NK-92 treated with Interleukin-12 subunit alpha and Interleukin-12 subunit beta, amount 100 ng/mL, for 24 hours (cell line): ENCODE results near the gene DEDD.
"Not testable (repeated sequence)": the region's sequence is repeated elsewhere in the genome, so short reads cannot be mapped to it uniquely, and the experiment has no call there.

Experiments used
- DNase-seq: peaks from one replicate; lab custom pipeline; 2025; lab: John Stamatoyannopoulos, UW

The DEDD gene

DNA sequence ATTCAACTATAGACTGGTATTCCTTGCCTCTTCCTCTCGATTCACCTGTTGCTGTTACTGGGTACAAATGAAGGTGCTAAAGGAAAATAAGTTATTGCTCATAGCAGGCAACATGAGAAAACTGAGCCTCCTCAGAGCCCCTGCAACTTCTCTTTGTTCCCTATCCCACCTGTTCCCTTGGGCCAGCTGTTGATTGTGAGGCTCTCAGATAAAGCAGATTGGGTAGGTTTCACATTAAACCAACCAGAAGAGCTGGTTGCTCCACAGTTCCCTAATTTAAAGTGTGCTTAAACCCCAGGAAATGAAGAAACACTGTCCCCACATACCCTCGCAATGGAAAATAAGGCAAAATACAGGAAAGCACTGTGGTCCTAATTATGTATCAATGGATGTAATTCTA, 4.8 kb downstream of the DEDD start:
- no peak for DNase-seq

- DNase-seq = no peak
Measured at GRCh38 chr1:161122967-161123366, 9.5 kb downstream of the DEDD start.

DNA sequence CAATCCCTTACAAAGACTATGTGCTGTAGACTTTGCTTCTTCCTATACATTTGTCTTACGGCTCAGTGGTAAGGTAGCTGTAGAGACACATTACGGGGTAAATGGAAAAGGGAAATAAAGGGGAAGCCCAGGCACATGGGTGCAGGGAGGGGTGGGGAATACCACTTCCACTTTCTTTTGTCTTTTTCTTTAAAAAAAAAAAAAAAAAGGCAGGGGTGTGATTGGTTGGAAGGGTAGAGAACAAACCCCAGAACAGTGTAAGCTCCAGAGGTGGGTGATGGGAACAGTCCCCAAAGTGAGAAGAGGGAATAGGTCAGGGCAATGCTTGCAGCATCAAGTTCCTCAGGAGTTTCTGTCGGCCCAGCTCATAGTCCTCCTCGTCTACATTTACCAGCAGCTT, 10.6 kb downstream of the DEDD start:
- no peak for DNase-seq

GRCh38 chr1:161121042-161121650, 11.3 kb downstream of the DEDD start:
- DNase-seq = no peak

- no peak for DNase-seq
Measured at GRCh38 chr1:161119092-161119903, 13.2 kb downstream of the DEDD start.

- DNase-seq = peak; percentile 77
Measured at GRCh38 chr1:161117759-161118581, 14.5 kb downstream of the DEDD start, which contains the start of the genes NIT1 and PFDN2. Gene NIT1 (plus strand): TSS chr1:161118105. CDS start chr1:161118177, 72 bp downstream. Gene PFDN2 (minus strand): TSS chr1:161118037. CDS start chr1:161118026, 11 bp downstream.

GRCh38 chr1:161115961-161116360, 16.5 kb downstream of the DEDD start:
- not testable (repeated sequence) for DNase-seq

- DNase-seq = peak; percentile 28
Measured at GRCh38 chr1:161115132-161115711, 17.2 kb downstream of the DEDD start.

DNA sequence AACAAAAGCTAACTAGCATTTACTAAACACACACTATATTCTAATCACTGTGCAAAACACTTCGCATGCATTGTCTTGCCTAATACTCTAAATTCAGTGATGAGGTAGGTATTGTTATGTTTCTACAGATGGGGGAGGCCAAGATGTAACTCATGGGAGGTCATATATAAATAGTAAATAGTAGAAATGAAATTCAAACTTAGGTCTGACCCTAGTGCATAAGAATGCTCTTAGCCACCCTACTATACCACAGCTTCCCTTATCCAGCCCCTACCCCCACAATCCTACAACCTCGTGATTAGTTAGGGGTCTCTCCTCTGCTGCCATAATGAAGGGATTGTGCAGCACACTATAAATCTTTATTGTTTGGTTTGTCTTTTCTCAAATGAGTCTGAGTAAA, 17.9 kb downstream of the DEDD start:
- no peak for DNase-seq

GRCh38 chr1:161113915-161114314, 18.6 kb downstream of the DEDD start:
- DNase-seq = no peak

DNA sequence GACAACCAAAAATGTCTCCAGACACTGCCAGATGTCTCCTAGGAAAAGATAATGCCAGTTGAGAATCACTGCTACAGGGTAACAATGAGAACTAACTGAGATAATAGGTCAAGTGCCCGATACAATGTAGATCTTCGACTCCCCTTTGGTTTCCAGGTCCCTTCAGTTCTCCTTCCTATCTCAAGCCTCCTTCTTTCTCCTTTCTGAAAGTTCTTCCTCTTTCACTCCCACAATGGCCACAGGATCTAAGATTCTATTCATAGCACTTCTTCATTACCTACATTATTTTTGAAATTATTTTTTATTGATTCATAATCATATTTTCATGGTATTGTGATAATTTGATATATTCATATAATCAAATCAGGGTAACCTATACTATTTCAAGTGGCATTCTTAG, 20.9 kb downstream of the DEDD start:
- no peak for DNase-seq

DNA sequence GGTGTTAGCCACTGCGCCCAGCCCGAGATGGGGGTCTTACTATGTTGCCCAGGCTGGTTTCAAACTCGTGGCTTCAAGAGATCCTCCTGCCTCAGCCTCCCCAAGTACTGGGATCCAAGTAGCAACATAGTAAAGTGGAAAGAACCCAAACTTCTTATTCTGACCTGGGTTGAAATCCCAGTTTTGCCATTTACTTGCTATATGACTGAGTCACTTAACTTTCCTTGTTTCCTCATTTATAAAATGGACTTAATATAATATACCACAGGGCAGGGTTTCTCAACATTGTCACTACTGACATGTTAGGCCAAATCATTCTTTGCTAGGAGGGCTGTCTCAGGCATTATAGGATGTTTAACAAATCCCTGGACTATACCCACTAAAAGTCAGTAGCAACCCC, 21.4 kb downstream of the DEDD start:
- no peak for DNase-seq

DNA sequence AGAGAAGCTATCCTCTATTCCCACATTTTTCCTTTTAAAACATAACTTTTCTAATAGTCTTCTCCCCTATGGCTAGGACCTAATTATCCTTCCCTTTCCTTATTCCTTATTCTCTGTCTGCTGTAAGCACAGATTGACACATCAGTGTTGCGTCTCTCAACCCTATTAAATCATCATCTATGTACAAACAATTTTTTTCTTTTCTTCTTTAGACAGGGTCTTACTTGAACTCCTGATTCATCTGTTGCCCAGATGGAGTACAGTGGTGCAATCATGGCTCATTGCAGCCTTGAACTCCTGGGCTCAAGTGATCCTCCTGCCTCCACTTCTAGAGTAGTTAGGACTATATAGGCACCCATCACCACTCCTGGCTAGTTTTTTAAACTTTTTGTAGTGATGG, 26.0 kb downstream of the DEDD start:
- no peak for DNase-seq

- DNase-seq = no peak
Measured at GRCh38 chr1:161100556-161100955, 31.9 kb downstream of the DEDD start.

DNA sequence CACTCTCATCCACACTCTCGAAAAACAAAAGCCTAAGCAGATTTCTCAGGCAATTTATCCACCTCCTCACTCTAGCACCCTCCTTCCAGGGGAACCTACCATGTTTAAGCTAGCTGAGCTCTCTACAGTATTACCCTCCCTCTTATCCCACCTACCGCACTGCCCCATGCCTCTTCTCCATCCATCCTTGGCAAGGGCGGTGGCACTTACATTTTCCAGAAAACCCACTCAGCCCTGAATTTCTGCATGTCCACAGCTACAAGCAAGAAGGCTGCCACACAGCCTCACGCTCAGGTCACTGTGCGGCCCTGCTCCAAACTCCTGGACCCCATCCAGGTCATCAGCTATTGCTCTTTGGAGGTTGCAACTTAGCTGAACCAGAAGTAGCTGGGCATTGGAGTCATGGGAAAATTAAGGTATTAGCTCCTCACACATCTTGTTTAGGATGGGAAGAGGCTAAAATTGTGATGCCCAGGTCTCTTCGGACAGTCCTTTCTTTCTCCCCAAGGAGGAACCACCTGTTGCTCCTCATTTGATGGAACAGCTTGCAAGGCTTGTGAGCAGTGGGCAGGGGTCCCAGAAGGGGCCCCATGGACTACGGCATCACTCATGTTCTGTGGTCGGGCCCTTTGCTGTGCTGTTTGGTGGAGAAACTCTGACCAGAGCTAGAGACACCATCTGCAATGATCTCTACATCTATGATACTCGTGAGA, 33.2 kb downstream of the DEDD start:
- DNase-seq = no peak

- no peak for DNase-seq
Measured at GRCh38 chr1:161098210-161099068, 34.0 kb downstream of the DEDD start, which contains the start of gene KLHDC9. Gene KLHDC9 (plus strand): TSS chr1:161098361. CDS start chr1:161098536, 175 bp downstream.

DNA sequence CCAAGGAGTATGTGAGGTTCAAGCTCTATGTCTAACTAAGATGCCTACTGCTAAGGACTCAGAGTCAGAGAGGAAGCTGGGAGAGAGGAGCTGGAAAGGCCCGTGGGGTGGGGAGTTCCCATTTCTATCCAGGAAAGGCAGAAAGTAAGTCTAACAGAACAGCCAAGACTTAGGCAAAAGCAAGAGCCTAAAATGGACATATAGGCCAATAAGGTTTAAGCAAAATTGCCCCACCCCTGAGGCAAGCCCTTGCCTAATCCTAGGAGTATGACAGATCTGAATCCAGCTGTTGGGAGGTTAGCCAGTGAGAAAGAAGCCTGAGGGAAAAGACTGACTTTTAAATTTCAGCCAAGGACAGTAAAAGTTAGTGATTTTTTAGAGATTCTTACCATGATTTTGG, 35.9 kb downstream of the DEDD start:
- DNase-seq = no peak

GRCh38 chr1:161096015-161096414, 36.5 kb downstream of the DEDD start:
- no peak for DNase-seq

DNA sequence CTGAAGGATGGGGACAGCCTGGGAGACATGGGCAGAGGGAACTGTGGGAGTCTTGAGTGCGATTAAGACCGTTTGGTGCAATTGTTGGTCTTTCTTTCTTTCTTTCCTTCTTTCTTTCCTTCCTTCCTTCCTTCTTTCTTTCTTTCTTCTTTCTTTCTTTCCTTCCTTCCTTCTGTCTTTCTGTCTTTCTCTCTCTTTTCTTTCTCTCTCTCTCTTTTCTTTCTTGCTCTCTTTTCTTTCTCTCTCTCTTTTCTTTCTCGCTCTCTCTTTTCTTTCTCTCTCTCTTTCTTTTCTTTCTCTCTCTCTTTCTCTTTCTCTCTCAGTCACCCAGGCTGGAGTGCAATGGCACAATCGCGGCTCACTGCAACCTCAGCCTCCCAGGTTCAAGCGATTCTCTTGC, 37.2 kb downstream of the DEDD start:
- no peak for DNase-seq

DNA sequence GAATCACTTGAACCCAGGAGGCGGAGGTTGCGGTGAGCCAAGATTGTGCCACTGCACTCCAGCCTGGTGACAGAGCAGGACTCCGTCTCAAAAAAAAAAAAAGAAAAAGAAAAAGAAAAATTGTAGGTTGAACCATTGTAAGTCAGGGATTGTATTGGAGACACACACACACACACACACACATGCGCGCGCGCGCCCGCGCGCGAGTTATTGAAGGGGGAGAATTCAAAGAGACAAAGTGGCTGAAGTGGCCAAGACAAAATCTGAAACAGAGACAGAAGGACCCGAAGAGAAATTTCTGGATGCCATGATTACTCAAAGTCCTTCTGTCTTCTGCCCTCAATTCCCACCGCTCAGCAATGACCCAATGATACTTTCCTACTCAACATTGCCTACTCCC, 38.0 kb downstream of the DEDD start:
- no peak for DNase-seq

- DNase-seq = peak; percentile 62
Measured at GRCh38 chr1:161092621-161093028, 39.8 kb downstream of the DEDD start.
